Activated CD4-positive, CD25-positive, alpha-beta regulatory T cell treated with anti-CD3 and anti-CD28 coated beads, Interleukin-2, amount 50 U/mL, for 24 hours (primary cell): ENCODE data around the gene ITGBL1.

Experiments used
- ATAC-seq, 2 donors: fragments of 150-1000 bp; cut with Tn5 transposase; one replicate each; pipeline ENCODE4 v1.10.0; 2021; ENCODE audit warnings: mild to moderate bottlenecking in 1 of 2, moderate library complexity in 1 of 2

ITGBL1 gene

DNA sequence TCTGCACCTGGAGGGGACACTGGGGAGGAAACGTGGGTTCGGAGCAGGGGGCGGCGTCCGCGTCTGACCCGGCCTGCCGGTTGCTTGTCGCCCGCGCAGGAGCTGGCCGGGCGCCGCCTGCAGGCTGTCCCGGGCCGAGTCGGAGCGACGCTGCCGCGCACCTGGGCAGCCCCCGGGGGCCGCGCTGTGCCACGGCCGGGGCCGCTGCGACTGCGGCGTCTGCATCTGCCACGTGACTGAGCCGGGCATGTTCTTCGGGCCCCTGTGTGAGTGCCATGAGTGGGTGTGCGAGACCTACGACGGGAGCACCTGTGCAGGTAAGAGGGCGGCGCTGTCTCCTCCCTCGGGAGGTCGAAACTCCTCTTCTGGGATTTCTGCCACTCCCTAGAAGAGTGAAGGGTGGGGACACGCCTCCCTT lies 1.3 kb downstream of the ITGBL1 start:
- no peak for ATAC-seq

DNA sequence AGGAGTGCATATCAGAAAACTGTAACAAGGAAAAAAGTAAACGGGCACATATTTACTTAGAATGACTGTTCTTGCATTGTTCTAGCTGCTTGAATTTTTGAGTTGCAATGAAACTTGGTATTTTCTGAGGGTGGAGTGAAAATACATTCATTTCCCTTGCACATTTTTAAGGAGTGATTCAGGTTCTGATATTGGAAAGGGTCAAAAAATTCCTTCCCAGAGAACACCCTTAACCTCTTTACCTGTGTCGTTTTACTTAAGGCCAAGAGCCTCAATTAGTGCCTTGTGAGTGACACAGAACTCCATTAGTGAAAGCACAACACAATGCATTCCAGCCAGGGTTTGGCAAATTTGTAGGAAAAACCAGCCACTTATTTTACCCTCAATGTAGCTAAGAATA lies 2.3 kb downstream of the ITGBL1 start:
- no peak for ATAC-seq

DNA sequence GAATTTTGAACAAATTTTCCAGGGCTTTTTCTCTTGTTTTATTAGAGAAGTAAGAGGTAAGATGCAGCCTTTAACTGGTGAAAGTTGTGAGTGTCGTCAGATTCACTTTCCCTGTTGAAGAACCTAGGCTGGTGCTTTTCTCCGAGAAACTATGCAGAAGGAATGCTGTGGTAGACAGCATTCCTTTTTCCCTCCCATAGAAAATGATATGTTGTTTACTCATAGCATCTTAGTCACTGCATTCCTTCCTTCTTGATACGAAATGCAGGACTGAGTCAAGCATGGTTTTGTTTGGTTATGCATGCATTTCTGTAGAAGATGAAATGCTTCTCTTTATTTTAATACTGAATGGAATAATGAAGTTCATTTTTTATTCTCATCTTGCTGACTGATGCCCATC lies 3.4 kb downstream of the ITGBL1 start:
- ATAC-seq = no peak

DNA sequence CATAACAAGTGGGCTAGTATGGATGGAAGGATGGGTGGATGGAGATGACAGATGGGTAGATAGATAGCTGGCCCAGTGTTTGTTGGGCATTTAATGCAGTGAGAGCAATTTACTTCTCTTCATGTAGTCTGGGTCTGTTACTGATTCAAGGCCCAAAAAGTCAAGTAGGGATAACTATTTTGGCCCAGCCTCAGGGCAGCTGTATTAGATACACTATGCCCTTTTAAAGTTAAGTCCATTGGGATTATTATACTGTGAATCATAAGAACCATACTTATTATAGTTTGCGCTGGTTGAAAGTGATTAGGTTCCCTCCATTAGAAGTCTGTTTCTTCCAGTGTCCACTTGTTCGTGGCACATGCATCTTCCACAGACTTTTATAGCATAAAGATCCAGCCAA lies 4.7 kb downstream of the ITGBL1 start:
- ATAC-seq = no peak

DNA sequence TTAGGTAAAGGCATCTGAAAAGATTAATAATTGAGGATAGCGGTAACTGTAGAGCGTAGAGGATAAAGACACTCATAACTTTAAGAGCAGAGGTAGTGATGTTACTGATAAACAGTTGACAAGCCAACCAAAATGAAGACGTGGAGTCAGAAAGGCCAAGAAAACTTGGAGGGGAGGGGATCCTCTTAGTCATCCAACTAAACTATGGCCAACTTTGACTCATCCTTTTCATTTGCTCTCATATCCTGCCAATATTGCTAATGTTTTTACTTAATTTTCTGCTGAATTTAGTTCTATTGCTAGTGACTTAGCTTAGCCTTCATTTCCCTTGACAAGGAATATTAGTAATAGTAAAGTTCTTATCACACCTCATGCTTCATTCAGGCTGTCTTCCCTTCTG lies 13.4 kb downstream of the ITGBL1 start:
- ATAC-seq = no peak

DNA sequence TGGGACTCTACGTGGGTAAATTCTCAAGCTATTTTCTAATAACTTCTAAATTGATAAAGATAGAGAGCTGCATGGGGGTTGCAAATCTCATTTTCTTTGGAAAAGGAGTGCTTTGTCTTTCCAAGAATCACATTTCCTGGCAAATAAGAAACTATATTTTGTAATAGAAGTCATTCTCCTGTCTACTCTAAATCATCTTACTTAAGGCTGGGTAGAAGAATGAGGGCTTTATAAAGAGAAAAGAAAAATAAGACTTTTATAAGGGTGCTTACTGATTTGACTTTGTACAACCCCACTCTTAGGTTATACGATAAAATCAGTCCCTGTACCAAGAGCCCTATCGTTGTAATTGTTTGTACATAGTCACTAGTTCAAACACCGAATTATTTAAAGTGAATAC lies 14.9 kb downstream of the ITGBL1 start:
- no peak for ATAC-seq

DNA sequence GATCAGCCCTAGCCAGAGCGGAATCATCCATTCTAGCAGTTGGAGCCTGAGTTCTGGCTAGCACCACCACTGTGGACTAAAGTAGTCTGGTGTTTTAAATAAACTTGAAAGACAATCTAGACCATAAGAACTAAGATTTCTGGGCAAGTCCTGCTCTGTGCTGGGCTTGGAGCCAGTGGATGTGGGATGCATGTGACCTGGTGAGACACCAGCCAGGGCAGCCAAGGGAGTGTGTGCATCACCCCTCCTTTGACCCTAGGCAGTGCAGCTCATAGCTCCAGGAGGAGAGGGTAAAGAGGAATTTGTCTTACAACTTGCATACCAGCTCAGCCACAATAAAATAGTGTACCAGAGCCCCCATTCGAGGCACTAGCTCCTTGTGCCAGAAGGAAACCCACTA lies 21.0 kb downstream of the ITGBL1 start:
- ATAC-seq = no peak

DNA sequence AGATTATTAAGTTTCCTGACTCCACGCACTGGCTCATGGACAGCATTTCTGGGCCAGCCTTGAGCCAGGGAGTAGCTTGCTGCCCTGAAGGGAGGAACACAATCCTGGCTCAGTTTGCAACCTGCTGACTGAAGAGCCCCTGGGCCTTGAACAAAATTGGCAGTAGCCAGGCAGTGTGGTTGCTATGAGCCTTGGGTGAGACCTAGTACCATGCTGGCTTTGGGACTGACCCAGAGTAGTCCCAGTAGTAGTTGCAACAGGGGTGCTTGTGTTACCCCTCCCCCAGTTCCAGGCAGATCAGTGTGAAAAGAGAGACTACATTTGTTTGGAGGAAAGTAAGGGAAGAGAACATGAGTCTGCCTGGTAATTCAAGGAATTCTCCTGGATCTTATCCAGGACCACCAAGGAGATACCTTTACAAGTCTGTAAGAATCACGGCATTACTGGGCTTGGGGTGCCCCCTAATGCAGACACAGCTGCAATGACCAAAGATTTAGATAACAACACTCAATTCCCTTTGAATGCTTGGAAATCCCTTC lies 22.0 kb downstream of the ITGBL1 start:
- no peak for ATAC-seq

DNA sequence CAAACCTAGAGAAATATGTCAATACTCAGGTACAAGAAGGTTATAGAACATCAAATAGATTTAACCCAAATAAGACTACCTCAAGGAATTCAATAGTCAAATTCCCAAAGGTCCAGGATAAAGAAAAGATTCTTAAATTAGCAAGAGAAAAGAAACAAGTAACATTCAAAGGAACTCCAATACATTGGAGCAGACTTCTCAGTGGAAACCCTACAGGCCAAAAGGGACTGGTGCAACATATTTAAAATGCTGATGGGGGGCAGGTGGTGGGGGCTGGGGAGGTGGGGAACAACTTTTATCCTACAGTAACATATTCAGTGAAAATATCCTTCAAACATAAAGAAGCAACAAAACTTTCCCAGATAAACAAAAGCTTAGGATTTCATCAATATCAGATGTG lies 23.1 kb downstream of the ITGBL1 start:
- no peak for ATAC-seq

DNA sequence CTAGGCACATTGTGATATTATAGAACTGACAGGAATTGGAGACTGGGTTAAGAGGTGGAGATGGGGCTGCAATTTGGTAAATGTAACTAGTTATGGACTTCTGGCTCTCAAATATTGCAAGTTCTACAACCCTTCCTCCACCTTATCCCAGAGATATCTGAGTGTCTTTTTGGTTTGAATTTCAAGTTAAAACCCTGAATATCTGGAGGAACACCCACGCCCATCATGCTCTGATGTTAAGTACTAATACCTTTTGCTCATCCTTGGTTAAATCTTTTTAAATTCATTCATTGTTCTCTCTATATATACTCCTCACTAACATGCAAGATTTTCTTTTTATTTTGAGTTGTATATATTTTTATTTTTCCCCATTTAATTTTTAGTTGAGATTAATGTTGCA lies 28.9 kb downstream of the ITGBL1 start:
- ATAC-seq = no peak

DNA sequence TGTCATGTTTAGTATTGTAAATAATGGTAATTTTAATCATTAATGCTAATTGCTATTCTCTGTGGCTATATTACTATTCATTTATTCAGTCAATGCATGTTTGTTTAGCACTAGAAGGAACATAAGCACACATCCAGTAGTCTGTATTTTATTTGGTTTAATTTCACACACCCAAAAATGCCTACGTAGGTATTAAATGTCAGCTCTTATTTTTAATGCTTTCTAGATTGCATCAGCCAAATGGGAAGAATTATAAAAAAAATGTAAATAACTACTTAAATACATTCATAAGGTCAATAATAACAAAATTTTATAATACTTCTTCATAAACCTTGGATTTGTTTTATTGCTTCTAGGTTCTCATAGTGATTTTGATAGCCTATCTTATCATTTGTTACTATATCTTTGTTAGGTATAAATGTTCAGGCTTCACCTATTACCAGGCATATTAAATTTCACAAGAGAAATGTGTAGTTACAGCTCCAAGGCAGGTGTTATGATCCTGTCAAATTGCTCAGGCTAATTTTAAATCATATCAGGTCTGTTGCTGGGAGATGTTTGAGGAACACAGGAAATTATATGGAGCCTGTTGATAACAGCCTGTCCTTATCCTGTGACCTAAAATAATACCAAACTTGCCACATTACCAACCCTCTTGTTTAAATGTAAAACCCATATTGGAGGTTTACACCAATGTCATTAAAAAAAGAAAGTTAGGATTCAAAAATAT lies 34.4 kb downstream of the ITGBL1 start:
- no peak for ATAC-seq

DNA sequence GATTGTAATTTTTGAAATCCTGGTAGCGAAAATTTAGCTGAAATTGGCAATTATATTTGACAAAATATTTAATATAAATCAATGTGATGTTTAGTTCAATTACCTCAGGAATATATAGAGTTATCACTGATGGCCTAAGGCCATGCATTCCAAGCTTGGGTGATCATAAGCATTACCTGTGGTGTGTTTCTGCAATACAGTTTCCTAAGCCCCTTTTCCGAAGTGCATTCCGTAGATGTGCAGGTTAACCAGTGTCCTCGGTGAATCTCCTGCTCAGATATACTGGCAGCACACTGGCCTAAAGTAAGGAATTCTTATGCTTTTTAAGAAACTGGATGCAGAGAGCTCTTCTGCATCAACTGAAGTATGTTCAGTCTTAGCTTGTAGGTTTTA lies 35.0 kb downstream of the ITGBL1 start:
- ATAC-seq = no peak

DNA sequence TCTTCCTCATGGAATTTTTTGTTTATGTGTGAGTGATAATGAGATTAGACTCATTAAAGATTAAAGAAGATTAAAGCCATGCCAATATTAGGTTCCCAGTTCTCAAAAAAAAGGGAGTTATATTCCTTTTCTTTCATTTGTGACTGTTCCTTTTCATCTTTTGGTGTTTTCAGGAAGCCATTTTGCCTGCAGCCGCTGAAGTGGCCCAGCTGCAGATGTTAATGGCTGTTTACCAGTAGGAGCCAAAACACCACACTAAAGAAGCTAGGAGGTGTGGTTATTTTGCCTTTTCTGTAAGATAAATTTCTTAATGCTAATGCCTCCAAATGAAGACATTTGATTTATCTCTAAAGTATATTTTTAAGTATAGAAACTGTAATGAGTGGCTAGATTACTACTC lies 36.3 kb downstream of the ITGBL1 start:
- no peak for ATAC-seq

DNA sequence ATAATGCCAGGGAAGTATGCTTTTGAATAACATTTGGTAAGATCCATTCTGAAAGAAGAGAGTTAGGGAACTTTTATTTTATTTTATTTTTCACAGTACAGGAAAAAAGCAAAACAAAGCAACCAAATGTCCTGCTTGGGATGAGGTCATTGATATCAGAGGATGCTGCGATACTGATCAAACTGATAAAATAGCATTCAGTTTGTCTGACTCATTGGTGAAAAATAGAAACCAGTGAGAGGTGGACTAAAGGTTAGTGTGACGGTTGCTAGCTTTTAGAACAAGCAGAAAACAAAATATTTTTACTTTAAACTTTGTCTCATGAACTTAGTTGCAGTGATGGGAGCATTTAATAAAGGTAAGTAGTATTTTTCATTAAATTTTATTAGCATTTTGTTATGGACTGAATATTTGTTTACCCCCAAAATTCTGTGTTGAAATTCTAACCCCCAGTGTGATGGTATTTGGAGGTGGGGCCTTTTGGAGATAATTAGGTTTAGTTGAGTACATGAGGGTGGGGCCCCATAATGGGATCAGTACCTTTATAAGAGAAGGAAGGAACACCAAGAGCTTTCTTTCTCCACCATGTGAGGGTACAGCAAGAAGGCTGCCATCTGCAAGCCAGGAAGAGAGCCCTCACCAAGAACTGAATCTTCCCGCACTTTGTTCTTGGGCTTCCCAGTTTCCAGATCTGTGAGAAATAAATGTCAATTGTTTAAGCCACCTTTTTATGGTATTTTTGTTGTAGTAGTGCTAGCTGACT lies 37.3 kb downstream of the ITGBL1 start:
- no peak for ATAC-seq

DNA sequence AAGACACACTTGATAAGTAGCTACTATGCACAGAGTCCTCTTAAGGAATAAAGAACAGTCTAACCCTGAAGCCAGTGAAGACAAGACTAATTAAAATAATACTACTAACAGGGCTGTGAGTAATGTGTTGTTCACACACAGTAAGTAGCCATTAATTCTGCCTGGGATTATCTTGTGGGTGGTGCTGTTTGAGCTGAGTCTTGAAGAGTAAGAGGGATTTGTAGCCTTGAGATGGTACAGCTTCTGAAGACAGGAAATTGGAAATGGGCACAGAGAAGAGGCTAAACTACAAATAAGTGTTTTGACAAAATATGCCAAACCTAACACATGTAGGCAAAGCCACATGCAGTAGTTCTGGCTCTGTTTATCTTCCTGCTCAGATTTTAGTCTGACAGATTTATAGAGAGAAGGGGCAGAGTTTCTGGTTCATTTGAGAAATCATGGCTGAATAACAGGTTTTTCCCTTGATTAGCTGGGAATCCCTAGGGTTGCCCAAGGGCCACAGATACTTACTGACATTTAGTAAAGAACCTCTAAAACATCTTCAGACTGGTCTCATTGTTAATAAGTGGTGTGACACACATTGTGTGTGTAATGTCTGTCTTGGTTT lies 38.0 kb downstream of the ITGBL1 start:
- no peak for ATAC-seq

DNA sequence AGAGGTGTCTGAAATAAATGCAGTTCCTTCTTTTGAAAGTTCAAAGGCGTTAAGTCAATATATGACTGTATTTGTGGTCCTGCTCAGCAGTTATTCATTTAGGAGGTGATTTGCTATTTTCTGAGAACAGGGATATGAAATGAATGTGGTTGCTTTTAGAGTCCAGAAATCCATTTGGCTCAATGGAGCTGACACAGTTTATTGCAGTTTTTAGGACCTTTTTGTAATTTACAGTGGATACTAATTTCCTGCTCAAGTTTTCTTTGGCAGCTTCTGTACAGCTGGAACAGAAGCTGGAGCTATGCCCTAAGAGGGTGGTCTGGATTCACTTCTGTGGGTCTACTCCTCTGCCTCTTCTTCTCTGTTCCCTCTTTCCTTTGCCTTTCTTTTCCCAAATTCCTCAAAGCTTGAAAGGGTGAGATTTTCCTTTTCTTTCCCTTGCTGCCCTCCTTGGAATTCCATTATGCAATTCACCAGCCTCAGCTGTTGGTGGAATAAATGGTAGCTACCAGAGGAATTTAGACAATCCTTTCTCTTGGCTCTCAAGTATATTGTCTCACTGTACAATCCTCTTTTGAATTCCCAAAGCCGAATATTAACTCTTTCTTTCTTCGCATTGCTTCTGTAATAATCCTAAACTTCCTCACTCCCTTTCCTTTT lies 39.9 kb downstream of the ITGBL1 start:
- no peak for ATAC-seq

DNA sequence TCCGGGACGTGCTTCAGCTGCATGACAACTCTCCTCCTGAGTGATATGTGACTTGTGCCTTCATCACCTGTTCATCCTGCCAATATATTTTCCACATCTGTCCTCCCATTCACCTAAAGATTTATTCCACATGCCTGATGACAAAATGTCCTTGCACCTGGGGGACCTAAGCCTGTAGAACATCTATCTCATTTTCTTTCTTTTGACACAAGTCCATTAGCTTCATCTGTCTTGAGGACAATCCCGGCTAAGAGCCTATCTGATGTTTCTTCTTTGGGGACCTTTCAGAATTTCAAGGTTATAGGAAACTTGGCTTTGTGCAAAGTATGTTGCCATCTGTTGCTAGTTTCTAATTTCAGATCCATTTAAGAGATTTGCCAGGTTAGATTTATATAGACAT lies 41.1 kb downstream of the ITGBL1 start:
- ATAC-seq = no peak

DNA sequence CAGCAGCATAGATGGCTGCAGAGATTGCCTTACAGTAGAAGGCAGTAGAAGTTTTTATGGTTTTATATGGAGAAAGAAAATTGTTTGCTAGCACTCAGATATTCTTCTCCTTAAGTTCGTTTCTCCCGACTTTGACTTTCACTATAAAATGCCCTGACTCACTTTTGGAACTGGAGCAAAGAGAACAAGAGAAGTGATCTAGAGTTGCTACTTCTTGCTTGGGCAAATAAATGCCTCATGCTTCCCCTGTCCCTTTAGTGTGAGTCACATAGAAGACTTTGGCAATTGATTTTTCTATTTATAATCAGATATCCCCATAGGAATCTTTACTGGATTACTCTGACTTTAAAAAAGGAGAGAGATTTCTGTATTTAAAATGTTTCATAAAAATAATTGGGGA lies 46.9 kb downstream of the ITGBL1 start:
- no peak for ATAC-seq

DNA sequence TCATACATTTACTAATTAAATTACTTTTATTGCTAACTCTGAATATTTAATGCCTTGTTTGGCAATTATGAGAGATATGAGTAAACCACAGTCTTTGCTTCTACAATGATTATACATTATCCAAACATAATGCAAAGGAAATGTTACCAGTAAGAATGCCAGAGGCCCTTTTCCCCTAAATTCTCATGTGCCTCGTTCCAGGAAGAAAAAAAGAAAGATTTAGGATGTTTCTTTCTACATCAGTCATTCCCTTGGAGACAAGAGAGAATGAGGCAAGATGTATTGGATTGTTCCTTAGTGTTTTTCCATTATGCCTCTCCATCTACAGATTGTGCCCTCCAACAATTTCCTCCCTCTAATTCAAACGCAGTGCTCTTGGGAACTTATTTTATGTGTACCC lies 50.1 kb downstream of the ITGBL1 start:
- ATAC-seq = no peak

DNA sequence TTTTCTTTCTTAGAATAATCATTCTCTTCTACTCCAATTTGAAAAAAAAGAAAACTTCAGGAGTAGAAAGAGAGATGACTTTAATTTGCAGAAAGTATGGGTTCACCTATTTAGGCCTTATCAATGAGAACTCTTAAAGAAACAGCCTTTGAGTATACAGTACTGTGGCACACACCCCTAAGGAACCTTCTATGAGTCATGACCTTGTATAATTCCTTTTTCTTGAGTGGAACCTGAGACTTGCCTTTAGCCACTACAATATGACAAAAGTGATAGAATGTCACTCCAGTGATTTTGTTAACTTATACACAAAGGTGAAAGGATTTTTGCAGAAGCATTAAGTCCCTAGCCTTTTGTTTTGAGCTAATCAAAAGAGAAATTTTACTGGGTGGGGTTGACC lies 58.7 kb downstream of the ITGBL1 start:
- no peak for ATAC-seq

DNA sequence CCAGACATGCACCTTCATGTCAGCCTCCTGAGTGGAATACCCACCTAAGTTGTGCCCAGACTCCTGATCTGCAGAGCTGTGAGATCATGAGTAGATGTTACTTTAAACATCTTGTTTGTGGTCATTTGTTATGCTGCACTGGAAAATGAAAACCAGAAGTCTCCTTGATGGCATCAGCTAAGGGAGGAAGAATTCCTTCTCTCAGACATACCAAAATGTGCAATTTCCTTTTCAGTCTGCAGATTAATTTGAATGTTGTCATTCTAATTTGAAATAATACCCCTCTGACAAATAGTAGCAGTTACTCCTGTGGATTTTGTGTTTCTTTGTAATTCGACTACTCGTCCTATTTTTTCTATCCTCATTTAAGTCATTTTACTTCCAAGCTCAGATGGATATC lies 59.3 kb downstream of the ITGBL1 start:
- no peak for ATAC-seq

DNA sequence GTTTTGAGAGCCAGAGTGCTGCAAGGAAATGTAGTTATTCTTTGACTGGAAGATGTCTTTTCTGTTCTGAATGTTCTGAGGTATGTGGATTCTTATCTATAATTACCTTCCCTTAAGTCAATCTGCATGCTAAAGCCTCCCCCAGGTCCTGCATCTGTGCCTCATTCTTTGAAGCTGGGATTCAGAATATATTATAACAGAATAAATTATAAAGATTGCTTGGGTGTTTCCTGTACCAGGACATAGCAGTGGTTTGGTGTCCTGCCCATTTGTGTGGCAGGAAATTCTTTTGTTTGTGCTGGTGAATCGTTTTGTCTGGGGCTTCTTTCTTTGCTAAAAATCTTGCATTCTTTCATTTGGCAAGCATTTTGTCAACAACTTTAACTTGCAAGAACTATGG lies 60.2 kb downstream of the ITGBL1 start:
- no peak for ATAC-seq

DNA sequence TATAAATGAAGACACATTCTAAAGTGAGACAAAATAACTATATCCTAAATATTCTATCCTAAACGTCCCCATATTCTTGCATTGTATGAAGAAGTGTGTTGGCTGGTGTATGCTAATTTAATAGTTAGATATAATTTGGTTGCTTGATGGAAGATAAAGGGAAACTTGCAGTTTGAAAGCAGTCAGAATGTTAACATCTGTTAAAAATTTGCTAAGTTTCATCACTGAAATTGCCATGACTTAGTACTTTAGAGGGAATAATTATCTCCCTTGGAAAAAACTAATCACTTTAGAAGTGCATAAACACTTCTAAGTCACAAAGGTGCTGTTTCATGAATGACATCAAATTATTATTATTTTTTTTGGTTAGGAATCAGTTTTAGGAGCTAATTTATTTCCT lies 61.6 kb downstream of the ITGBL1 start:
- no peak for ATAC-seq
